ENCODE data around the gene VWA5B1.
A peak's percentile ranks its signal among the peaks of the same experiment; 100 is the strongest.
"Not testable (repeated sequence)": the region's sequence is repeated elsewhere in the genome, so short reads cannot be mapped to it uniquely, and the experiment has no call there.

The VWA5B1 gene, protein sequence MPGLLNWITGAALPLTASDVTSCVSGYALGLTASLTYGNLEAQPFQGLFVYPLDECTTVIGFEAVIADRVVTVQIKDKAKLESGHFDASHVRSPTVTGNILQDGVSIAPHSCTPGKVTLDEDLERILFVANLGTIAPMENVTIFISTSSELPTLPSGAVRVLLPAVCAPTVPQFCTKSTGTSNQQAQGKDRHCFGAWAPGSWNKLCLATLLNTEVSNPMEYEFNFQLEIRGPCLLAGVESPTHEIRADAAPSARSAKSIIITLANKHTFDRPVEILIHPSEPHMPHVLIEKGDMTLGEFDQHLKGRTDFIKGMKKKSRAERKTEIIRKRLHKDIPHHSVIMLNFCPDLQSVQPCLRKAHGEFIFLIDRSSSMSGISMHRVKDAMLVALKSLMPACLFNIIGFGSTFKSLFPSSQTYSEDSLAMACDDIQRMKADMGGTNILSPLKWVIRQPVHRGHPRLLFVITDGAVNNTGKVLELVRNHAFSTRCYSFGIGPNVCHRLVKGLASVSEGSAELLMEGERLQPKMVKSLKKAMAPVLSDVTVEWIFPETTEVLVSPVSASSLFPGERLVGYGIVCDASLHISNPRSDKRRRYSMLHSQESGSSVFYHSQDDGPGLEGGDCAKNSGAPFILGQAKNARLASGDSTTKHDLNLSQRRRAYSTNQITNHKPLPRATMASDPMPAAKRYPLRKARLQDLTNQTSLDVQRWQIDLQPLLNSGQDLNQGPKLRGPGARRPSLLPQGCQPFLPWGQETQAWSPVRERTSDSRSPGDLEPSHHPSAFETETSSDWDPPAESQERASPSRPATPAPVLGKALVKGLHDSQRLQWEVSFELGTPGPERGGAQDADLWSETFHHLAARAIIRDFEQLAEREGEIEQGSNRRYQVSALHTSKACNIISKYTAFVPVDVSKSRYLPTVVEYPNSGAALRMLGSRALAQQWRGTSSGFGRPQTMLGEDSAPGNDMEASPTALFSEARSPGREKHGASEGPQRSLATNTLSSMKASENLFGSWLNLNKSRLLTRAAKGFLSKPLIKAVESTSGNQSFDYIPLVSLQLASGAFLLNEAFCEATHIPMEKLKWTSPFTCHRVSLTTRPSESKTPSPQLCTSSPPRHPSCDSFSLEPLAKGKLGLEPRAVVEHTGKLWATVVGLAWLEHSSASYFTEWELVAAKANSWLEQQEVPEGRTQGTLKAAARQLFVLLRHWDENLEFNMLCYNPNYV

DNA sequence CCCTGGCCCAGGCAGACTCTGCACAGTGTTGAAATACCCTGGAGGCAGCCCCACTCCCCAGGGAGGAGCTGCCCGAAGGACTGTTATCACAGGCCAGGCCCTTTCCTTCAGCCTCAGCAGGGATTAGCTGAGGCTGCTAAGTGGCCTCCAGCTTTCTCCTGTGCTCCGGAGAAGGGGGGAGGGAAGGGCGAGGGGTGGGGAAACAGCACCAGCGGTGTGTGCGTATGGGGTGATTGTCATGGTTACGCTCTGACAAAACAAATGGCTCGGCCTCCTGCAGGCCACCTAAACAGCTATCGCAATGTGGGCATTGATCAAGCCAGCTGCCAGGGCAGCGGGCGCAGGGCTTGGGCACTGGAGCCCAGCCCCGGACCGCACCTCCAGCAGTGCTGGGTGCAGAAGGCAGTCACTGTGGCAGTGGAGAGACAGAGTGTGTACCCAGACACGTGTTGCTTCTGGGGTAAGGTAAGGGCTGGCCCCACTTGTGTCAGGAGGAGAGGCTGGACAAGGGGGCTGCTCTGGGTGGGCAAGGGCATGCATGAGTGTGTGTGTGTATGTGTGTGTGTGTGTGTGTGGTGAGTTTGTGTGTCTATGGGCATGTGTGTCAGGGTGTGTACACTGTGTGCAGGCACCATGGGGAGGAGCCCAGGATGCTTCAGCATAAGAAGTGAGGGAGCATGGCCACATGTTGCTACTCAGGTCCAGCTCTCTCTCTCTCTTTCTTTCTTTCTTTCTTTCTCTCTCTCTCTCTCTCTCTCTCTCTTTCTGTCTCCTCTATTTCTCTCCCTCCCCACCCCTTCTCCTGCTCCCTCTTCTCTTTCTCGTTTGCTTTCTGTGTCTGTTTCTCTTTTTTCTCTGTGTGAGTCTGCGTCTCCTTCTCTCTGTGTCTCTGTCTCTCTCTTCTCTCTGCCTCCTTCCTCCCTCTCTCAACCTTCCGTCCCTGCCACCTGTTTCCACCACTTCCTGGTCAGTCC, at the start of gene VWA5B1:
VWA5B1 (plus strand) TSS at position 252 of the 974 bp plus-strand sequence. CDS start 19,727 bp downstream, outside the sequence.
- DNase-seq (ENCODE audit: insufficient read length, low spot score) (no peak), FAIRE-seq (no peak)

DNA sequence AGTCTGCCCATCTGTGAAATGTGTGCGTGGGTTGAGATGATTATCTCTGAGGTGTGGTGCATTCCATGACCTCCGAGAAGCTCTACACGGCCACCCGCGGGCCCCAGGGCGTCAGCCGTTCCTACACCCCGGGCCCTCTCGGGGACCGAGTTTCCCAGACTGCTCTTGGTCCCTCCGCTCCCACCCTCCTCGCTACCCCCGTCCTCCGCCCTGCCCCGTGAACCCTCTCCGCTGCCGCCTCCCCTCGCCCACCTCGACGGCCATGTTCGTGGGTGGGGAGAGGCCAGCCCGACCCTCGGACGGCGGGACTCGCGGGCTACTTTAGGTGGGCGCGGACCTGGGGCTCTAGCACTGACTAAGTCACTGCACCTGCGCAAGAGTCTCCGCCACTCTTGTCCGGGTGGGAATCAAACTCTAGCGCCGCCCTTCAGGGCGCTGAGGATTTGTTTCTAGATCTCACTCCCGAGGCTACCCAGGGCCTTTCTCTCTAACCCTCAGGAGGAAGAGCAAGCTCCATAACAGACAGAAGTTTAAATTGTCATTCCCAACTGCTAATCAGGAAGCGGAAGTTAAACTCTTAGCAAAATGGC, 47.7 kb upstream of the VWA5B1 start:
- DNase-seq (ENCODE audit: insufficient read length, low spot score) (no peak), FAIRE-seq (no peak)

DNA sequence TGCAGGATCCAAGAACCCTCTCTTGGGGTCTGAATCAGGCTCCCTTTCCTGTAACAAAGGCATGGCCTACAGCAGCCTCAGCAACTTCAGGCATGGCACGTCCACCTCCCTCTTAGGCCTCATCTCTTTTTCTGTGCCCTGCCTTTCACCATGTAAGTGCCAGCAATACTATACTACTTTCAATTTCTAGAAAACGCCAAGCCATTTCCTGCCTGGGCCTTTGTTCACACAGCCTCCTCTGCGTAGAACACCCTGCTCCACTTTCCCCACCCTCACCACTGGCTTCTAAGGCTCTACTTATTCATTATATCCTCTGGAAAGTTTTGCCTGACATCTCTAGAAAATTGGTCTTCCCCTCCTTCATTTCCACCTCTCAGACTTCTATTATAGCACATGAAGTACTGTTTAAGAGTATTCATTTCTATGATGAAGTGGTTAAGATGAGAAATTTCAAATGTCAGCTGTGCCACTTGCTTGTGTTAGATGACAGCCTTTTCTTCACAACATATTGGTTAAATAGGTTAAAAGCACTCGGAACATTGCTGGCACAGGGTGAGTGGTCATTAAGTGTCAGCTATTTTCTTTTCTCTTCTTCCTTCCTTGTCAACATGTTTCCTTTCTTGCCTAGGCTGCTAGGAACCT, 41.6 kb upstream of the VWA5B1 start:
- FAIRE-seq (no peak), DNase-seq (ENCODE audit: insufficient read length, low spot score) (no peak)

- DNase-seq (ENCODE audit: insufficient read length, low spot score) (no peak), FAIRE-seq (no peak)
Measured at GRCh38 chr1:20250340-20250989, 40.2 kb upstream of the VWA5B1 start.

DNA sequence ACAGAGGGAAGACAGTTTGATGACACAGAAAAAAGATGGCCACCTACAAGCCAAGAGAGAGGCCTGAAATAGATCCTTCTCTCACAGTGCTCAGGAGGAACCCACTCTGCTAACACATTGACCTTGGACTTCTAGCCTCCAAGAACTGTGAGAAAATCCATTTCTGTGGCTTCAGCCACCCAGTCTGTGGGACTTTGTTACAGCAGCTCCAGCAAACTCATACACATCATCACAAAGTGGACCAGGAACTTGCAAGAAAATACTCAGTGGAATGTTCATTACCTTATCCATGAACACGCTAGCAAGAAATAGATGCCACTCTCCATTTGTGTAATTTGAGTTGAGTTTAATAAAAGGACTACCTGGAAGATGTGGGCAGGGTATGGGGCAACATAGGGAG, 38.1 kb upstream of the VWA5B1 start:
- FAIRE-seq, result no peak
- DNase-seq (ENCODE audit: insufficient read length, low spot score), result no peak

DNA sequence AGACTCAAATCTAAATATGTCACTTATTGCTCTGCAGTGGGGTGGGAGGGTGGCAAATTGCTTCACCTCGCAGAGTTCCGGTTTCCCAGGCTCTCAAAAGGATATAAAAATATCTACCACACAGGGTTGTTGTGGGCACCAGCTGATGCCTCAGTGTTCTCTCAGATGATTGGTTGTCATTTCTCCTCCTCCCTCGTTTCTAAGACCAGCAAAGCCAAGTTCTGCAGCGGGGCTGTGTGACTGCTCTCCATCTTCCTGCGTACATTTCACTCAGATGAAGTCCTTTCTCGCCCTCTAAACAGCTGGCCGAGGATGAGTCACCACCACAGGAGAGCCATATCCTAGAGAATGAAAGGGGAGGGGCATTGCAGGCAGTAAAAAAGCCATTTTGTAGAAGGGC, 35.0 kb upstream of the VWA5B1 start:
- DNase-seq (ENCODE audit: insufficient read length, low spot score) (peak; percentile 23), FAIRE-seq (no peak)

GRCh38 chr1:20259646-20260045, 31.0 kb upstream of the VWA5B1 start:
- no peak for FAIRE-seq

DNA sequence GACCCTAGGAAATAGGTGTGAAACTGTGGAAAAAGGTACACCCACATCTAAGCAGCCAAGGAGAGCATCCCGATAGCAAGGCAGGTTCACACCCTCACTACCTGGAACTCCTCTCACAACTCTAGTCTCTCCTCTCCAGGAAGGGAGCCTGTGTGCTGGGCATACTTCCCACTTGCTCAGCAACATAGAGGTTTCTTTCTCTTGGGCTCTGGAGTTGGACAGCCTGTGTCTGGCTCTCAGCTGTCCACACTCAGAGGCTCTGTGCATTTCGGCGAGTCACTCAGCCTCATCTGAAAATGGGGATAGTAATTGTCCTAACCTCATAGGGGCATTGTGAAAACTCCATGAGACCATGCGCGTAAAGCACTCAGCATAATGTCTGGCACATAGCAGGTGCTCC, 29.6 kb upstream of the VWA5B1 start:
- DNase-seq (ENCODE audit: insufficient read length, low spot score) (no peak), FAIRE-seq (no peak)

More at GRCh38 chr1:20259646-20260045, 31.0 kb upstream of the VWA5B1 start:
- no peak for DNase-seq (ENCODE audit: insufficient read length, low spot score)

- no peak for DNase-seq (ENCODE audit: insufficient read length, low spot score)
- FAIRE-seq, result no peak
Measured at GRCh38 chr1:20262810-20263534, 27.7 kb upstream of the VWA5B1 start.

GRCh38 chr1:20265250-20265649, 25.4 kb upstream of the VWA5B1 start:
- DNase-seq (ENCODE audit: insufficient read length, low spot score) (no peak), FAIRE-seq (no peak)

GRCh38 chr1:20266141-20266540, 24.5 kb upstream of the VWA5B1 start:
- no peak for FAIRE-seq

DNA sequence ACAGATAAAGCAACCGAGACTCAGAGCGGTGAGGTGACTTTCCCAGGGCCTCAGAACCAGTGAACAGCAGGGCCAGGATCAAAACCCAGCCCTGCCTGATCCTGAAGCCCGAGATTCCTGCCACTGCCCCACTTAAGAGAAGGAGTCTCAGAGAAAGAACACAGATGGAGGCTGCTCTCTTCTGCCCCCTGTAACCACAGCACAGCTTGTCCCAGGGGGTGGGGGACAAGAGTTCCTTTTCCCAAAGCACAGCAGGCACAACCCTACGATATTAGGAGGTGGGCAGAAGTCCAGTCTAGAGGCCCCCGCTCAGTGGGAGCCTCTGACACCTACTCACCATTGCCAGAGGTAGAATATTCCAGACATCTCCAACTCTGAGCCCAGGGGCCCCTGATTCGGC, 24.0 kb upstream of the VWA5B1 start:
- DNase-seq (ENCODE audit: insufficient read length, low spot score) (no peak), FAIRE-seq (no peak)

More at GRCh38 chr1:20266141-20266540, 24.5 kb upstream of the VWA5B1 start:
- DNase-seq (ENCODE audit: insufficient read length, low spot score), result no peak

DNA sequence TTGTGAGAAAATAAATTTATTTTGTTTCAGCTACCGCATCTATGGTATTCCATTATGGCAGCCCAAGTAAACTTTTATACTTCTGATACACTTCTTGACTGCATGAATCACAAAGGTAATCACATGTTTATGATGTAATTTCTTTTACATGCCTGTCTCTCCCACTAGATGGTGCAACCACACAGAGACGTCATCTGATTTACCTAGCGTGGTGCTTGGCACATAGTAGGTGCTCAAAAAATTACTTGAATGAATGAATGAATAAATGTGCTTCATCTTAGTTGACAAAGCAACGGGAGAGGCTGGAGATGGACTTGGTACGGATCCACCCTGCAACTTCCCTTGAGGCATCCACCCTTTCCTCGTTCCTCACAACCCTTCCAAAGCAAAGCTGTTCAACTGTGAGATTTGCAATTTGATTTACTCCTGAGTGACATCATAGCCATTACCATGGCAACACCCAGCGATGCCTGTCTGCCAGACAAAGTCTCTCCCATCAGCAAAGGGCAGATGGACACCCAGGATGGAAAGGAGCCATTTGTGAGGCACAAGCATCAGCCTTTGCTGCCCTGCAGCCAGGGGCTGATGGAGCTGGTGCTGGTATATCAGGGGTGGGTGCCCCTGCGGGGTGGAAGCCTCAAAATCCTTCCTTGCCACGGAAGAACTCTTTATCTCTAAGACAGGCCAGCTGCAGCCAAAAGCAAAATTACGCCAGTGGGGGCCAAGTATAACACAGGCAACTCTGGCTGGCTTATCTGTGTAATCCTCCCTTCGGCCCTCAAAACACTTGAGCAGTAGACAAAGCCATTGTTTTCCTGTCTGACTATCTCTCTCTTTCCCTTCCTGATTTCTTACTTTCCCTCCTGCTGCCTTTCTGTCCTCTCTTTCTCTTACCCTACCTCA, 18.9 kb upstream of the VWA5B1 start:
- no peak for DNase-seq (ENCODE audit: insufficient read length, low spot score)
- no peak for FAIRE-seq

GRCh38 chr1:20273716-20274115, 17.0 kb upstream of the VWA5B1 start:
- not testable (repeated sequence) for FAIRE-seq; DNase-seq (ENCODE audit: insufficient read length, low spot score)

DNA sequence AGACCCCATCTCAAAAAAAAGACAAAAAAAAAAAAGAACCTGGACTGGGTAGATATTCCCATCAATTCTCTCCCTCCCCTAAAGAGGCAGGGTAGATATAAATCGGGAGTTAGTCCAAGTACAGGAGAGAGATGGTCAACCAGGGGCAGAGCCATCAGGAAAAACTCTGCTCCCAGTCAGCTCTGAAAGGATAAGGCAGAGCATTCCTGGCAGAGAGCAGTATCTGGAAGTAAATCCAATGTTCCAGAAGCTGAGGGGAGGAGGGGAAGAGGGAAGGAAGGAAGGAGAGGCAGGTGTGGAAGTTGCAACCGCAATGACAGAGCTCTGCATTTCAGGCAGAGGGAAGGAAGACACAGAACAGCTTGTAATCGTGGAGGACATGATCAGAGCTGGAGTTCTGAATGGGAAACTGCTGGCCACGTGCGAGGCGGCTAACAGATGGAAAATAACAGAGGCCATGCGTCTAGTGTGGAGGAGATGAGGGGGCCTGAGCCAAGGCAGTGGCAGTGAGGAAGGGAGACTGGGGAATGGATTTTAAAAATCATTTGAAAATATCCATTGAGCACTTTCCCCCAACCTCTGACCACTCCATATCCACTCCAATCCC, 15.3 kb upstream of the VWA5B1 start:
- no peak for DNase-seq (ENCODE audit: insufficient read length, low spot score)
- FAIRE-seq, result no peak

DNA sequence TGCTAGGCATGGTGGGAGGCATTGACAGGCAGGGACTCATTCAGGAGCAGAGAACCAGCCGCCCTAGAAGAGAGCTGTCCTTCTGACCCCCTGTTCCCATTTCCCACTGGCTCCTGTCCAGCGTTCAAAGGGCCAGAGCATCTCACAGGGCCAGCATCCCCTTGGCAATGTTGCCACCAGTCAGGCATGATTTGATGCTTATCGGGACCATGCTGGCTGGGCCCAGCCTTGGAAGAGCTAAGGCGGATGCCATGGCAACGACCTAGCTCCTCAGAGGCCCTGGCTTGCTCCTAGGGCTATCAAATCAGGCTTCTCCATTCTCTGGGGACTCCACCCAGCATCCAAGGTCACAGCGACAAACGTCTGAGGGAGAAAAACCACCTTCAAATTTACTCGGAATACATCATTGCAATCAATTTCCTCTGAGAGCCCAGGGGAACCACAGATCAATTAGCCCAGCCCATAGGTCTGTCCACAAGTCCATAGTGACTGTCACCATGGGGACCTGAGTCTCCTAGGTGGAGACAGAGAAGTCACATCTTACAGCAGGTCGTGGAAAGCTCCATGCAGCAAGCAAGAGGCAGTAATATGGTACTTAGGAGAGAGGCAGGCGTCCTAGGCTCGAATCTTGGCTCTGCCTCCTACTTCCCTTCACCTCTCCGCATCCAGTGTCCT, 14.1 kb upstream of the VWA5B1 start:
- no peak for FAIRE-seq
- DNase-seq (ENCODE audit: insufficient read length, low spot score), result no peak

Data from HTR-8/SVneo (cell line).